Raji (cell line): ENCODE data around the gene MAX.

Experiments used
- POLR2A ChIP-seq: IDR thresholded peaks from 2 replicates; pipeline ENCODE4 v1.6.1; 2011; ENCODE audit warnings: low read depth, low read length, control low read depth; ENCODE audit not compliant: insufficient read depth

The MAX gene

DNA sequence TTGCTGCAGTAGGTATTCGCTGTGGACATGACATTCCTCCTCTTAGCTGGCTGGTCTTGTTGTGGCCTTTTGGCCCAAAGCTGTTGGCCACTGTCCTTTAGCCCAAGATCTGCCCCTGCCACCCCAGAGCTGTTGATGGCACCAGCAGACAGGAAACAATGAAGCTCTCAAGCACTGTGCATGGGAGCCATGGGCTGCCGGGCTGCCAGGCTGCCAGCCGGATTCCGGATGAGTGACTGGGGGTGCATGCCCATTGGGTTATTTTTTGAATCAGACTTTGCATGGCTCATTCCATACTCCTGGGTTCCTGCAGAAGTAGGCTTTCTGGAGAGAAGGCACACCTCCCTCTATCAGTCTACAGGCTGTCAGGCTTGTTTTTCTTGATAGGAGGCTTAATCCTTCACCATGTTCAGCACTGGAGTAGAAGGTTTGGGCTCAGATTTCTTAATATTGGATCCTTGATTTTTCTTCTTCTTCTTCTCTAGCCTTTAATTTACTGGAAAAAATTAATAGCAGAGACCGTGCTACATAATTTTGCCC lies 32.4 kb downstream of the MAX start:
- no peak for TF ChIP-seq POLR2A

DNA sequence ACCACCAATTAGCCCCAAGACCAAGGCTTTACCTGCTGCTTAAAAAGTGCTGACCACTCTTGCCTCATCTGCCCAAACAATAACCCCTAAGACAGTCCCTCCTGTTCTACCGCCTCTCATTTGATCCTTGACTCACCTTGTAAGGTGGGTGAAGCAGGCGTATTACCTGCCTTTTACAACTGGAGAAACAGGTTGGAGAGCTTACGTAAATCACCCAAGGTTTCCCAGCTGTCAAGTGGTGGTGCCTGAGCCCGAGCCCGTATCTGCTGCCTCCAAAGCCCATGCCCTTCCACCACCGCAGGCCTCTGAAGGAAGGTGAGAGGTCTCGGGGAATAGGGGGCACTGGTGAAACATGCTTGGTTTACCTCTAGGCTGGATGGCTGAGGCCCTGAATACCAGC lies 36.6 kb downstream of the MAX start:
- no peak for TF ChIP-seq POLR2A

DNA sequence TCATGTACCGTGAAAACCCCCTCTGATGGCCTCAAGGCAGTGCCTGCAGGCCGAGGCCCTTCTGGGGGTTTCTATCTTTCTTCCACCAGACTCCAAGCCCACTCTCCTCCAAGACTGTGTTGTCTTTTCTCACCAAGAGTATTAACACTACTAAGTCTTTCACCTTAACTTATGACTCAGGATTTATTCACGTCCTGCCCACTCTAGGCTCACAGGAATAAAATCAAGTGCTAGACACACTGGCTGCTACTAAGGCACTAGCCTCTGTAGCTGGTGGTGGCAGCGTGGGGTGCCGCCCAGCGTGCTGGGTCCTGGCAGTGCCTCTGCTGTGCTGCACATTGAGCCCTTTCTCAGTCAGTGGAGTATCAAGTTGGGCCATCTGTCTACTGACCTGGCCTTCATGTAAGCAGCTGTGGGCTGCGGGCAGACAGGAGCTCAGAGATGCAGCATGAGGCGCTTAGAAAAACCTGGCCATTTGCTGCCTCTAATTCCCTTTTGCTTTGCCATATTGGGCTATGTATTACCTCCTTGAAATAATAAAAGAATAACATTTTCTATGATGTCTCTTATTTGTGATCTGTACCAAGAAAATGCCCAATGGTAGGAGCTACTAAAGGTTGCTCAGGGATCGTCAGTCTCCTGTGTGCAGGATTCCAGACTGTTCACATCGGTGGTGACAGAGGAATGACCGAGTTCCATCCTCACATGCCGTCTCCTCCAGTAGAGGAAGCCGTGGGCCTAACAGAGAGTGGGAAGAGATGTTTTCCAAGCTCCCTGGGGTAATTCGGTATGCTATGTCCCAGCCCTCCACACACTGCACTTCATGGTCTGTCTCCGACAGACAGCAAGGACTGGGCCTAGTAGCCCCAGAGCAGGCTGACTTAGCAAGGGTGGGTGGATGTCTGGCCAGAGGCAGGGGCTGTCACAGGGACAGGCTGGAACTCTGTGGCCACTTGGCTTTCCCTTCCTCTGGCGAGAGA lies 39.9 kb downstream of the MAX start:
- TF ChIP-seq POLR2A: no peak

DNA sequence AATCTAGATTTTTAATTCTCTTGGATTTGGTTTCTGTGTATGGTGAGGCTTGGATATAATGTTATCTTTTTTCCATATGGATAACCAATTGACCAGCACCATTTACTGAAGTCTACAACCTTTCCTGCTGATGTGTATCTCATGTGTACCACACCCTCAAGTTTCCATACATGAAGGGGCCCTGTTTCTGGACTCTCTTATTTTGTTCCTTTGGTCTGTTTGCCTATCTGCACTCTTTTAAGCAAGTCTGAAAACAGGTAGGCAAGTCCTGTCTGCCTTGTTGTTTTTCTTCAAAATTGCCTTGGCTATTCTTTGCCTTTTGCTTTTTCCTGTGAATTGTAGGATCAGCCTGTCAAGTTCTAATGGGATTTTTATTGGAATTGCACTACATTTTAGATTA lies 44.6 kb downstream of the MAX start:
- TF ChIP-seq POLR2A: no peak

DNA sequence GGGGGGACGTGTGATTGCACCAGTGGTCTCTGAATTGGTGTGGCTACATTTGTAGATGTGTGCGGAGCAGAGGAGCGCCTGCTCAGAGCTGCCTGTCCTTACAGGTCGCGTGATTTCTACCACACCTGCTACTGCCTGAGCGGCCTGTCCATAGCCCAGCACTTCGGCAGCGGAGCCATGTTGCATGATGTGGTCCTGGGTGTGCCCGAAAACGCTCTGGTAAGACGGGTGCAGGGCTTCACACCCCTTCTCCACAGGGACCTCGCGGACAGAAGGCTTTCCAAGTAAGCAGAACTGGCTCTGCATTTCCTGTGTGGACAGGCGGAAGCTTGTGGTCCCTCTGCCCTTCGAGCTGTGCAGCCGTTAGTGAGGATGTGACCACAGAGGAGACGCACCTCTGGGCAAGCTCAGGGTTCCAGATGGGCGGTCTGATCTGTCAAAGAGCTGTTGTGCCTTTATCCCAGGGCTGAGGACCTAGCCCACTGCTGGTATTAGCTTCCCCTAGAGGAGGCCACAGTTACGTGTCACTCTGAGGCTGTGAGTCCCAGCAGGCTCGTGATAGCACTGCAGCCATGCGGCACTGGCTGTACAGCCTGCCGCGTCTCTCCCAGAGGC lies 47.7 kb downstream of the MAX start:
- TF ChIP-seq POLR2A: no peak

DNA sequence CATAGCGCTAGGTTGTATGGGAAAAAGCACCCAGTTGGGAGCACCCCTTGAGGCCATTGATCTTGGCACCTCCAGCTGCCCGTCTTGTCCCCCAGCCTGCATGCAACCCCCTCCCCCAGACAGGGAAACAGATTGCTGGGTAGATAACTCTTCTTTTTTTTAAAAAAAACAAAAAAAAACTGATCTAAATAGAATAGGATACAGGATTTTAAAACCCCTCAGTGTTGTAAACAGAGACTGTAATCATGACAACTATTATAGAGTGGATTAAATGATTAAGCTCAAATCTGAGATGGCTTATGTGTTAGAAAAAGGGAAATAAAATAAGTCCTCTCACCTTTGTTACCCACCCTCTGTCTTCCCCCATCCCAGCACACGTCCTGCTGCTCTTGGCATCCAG lies 48.9 kb downstream of the MAX start:
- TF ChIP-seq POLR2A: no peak

DNA sequence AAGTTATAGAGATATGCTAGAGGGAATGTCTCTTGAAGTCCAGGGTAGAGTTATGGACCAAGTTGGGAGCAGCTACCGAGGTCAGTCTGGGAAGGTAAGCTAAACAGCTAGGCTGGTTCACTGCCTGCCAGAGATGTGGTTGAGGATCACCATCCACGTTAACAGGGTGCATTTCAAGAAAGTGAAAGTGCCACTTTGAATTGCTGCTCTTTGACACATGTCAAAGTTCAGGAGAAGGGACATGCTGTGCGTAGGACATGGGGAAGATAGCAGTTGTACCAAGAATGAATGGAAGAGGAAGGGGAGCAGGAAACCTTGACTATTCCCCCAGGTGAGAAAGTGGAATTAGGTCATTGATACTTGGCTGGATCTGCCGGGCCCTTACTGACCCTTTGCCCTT lies 49.5 kb downstream of the MAX start:
- TF ChIP-seq POLR2A: no peak

DNA sequence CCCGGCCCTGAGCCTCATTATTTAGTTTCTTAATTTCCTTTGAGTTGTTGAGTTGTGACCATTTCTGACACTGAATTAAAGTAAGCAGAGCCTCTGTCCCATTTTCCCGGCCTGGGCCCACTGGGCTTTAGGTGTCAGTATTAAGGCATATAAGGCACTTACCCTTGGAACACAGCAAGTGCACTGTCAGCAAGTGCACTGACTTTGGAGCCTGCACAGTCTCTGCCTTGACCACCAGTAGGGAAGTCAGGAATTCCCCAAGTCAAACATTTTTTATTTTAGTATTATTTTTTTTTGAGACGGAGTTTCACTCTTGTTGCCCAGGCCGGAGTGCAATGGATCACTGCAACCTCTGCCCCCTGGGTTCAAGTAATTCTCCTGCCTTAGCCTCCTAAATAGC lies 56.6 kb downstream of the MAX start:
- no peak for TF ChIP-seq POLR2A

DNA sequence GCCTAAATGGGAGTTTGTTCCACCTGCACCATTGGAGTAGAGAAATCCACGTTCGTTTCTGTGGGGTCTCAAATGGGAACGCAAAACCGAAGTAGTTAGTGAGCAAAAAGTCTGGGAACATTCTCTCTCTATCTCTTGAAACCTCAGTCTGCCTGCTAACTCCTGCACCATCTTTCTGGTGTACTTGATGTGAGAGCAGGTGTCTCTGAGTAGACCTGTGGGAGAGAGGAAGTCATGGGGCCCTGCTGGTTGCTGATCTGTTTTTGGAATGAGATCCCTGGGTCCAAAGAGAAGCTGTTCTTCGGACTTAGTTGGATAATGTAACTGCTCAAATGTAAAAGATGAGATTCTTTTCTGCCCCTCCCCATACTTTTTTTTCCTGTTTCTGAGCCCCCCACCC lies 57.3 kb downstream of the MAX start:
- TF ChIP-seq POLR2A: no peak

DNA sequence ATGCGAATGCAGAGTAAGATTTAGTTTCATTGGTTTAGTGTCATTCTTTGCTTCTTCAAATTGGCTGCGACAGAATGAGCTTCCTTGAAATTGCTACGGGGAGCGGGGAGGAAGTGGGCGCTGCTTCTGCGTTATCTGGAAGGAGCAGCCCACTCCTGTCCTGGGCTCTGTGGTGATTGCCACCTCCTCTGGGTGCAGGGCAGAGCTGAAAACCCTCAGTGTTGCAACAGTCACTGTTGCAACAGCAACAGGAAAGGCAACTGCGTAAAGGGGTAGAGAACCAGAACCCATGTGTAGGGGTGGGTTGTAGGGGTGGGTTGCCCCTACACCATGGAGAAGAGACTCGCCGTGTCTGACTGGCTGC lies 57.7 kb downstream of the MAX start:
- no peak for TF ChIP-seq POLR2A

DNA sequence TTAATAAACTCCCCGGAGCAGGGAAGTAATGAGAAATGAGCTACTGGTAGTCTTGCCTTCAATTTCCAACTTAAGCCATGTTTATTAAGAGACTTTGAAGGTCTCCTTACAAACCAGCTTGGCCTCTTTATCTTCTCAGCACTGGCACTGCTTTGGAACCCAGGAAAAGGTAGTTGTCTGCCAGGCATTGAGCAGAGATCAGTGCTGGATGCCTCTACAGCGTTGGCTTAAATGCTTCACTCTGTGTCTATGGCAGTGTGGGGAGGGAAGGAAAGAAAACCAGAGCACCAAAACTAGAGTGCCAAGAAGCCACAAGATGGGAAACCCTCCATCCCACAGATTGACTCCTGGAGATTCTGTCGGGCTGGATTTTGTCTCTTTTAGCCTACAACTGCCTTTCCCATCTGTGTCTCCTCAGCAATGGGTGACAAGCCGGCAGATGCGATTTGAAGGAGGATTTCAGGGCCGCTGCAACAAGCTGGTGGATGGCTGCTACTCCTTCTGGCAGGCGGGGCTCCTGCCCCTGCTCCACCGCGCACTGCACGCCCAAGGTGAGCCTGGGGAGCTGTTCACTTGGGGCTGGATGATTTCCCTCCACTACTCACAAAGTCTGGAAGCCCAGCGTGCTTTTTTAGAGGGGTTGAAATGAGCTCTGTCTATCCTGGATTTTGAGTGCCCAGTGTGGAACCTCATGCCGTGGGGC lies 58.3 kb downstream of the MAX start:
- no peak for TF ChIP-seq POLR2A

DNA sequence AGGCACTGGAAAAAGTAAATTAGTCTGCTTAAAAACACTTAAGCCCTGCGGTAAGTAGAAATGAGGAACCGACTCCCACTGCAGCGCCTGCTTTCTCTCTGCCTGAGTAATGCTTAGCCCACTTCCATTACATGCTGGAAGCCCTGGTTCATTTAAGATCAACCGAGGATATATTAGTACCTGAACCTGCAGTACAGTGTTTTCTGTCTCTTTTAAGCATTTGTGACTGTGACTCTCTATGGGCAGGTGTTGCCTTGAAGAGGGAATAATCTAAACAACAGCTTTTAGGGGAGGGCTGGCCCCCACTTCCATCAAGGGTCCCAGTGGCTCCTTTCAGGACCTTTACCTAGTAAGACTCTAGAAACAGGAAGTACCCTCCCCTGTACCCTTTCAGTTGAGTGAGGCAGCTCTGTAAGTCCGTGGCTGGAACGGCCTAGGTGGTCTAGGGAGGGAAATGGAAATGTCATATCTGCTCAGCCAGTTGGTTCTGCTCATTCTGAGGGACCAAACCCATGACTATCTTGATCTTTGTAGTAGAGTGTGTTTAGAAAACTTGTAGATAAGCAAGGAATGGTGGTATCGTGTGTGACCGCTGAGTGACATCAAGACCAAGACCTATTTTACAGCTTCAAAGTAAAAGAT lies 59.5 kb downstream of the MAX start:
- no peak for TF ChIP-seq POLR2A

DNA sequence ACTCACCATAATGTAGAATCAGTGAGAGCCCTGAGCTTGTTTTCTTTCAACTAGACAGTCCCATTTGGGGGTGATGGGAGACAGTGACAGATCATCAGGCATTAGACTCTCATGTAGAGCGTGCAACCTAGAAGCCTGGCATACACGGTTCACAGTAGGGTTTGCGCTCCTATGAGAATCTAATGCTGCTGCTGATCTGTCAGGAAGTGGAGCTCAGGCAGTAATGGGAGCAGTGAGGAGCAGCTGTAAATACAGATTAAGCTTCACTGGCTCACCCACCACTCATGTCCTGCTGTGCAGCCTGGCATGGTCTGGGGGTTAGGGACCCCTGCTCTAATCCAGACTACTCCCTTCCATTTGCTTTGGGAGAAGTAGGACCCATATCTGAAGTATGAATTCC lies 60.0 kb downstream of the MAX start:
- TF ChIP-seq POLR2A: no peak

DNA sequence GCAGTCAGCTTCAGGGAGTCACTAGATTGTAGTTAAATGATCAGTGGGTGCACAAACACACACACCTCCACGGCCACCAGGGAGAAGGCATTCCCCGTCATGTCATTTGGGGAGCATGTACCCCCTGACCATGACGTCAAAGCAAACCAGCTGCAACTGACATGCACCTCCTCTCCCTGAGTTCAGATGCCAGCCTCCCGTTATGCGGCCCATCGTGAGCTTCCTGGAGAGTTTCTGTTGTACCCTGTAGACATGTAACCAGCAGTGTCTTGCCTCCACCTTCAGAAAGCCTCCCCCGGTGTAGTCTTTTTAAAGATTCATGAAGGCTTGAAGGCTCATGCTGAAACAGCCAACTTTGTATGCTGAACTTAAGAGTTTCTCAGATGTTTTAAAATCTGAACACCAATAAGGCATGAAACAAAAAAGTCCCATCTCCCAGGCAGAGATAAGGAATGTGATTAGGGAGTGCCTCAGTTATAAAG lies 60.8 kb downstream of the MAX start:
- TF ChIP-seq POLR2A: no peak
